CD4-positive, alpha-beta T cell treated with Interferon gamma for 1 hour (primary cell): Measurements from ENCODE around the gene RPS6KA1.
"Not testable (repeated sequence)": the region's sequence is repeated elsewhere in the genome, so short reads cannot be mapped to it uniquely, and the experiment has no call there.

Experiments
- DNase-seq: peaks from one replicate; pipeline ENCODE4 v3.0.0-alpha.2; 2020

Gene RPS6KA1

DNA sequence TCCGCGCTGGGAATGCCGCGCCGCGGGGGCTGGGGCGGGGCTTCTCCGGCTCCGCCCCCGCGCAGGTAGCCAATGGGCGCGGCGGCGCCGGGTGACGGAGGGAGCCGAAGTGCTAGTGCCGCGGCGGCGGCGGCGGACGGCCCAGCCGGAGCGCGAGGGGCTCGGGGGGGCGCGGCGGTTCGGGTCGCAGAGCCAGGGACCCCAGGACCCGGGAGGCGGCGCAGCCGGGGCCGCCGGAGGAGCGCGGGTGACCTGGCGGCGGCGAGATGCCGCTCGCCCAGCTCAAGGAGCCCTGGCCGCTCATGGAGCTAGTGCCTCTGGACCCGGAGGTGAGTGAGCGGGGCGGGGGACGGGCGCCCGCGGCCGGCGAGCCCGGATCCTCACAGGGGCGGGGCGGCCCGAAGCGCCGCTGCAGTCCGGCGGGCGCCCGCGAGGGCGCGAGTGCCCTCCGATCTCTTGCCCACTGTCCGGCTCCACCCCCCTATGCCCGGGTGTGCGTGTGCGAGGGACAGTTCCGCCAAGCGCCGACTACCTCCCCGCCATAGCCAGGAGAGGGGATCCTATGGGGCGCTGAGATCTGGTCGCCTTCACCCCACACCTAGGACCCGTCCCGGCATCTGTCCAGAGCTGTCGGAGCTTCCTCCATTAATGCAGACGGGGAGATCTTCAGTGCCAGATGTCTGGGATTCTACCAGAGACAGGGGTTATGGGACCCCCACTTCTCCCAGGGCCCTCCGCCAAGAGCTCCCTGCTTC, at the start of gene RPS6KA1:
Gene RPS6KA1 (plus strand): TSS at position 107 of the 755 bp plus-strand sequence. CDS start 160 bp downstream, at position 267.
- DNase-seq: peak; percentile 60

DNA sequence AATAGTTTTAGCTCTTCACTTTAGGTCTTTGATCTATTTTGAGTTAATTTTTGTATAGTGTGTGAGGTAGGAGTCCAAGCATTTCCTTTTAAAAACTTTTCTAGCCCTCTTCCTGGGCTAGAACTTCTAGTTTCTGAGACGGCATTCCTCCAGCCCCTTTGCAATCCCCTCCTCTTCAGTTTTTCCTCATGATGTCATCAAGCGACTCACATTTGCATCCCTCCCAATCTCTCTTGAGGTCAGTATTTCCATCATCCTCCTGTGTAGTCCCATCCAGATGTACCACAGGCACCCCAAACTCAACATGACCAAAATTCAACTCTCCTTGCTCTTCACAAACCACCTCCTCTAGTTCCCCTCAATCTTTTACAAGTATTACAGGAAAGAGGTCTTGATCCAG, 46.6 kb upstream of the RPS6KA1 start:
- no peak for DNase-seq

DNA sequence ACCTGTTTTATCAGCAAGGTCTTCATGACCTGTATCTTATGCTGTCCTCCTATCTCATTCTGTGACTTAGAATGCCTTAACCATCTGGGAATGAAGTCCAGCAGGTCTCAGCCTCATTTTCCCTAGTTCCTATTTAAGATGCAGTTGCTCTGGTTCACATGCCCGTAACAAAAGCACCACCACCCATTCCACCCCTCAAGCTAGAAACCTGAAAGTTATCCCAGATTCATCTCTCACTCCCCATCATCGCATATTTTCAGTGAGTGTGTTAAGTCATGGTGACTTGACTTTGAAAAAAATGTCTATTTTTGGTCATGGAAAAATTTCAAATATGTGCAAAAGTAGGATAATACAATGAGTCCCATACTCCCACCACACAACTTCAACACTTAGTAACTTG, 45.6 kb upstream of the RPS6KA1 start:
- DNase-seq: no peak

DNA sequence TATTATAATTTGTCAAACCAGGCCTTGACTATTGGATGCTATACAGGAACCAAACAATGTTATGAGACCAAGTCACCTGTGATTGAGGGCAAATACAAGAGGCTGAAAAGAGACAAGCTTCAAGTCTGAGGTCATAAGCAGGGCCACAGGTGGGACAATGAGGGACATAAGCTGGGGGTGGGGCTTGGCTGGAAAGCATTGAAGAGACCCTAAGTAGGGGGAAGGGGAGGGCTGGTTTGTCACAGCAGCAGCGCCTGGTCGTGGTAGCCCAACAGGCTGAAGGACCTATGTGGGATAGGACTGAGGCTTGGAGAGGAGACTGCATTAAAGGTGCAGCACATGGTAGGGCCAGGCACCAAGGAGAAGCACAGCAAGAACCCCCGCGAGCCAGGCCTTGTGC, 39.4 kb upstream of the RPS6KA1 start:
- DNase-seq: no peak

GRCh38 chr1:26493267-26493666, 36.3 kb upstream of the RPS6KA1 start:
- no peak for DNase-seq

- no peak for DNase-seq
Measured at GRCh38 chr1:26493938-26494337, 35.6 kb upstream of the RPS6KA1 start.

- DNase-seq: no peak
Measured at GRCh38 chr1:26496861-26497260, 32.7 kb upstream of the RPS6KA1 start.

DNA sequence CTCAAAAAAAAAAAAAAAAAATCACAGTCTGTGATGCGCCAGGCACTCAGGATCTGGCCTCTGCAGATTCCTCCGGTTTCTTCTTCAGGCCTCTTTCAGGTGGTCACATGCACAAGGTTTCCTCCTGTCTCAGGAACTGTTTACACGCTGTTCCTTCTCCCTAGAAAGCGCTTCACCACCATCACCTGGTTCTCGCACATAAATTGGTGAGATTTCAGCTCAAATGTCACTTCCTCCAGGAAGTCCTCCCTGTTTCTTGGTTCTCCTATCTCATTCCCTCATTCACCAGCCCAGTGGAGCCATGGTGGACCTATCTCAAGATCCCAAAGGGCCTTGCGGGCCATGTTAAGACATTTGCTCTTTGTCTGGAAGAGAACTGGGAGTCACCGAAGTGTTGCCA, 30.7 kb upstream of the RPS6KA1 start:
- no peak for DNase-seq

GRCh38 chr1:26500488-26501175, 28.9 kb upstream of the RPS6KA1 start:
- peak; percentile 83 for DNase-seq

DNA sequence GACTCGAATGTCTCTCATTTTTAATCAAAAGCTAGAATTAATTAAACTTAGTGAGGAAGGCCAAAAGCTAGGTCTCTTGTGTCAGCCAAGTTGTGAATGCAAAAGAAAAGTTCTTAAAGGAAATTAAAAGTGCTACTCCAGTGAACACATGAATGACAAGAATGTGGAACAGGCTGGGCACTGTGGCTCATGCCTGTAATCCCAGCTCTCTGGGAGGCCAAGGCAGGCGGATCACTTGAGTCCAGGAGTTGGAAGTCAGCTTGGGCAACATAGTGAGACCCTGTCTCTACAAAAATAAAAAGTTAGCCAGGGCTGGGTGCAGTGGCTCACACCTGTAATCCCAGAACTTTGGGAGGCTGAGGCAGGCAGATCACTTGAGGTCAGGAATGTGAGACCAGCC, 18.9 kb upstream of the RPS6KA1 start:
- not testable (repeated sequence) for DNase-seq

DNA sequence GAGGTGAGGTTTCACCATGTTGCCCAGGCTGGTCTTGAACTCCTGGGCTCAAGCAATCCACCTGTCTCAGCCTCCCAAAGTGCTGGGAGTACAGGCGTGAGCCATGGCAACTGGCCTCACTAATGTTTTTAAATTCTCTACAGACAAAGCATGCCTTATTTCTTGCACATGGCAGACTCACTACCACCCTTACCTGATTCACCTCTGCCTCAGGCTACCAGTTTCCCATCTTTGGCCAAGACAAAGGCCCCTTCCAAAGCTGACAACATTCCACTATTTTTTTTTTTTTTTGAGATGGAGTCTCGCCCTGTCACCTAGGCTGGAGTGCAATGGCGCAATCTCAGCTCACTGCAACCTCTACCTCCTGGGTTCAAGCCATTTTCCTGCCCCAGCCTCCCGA, 13.7 kb upstream of the RPS6KA1 start:
- not testable (repeated sequence) for DNase-seq

DNA sequence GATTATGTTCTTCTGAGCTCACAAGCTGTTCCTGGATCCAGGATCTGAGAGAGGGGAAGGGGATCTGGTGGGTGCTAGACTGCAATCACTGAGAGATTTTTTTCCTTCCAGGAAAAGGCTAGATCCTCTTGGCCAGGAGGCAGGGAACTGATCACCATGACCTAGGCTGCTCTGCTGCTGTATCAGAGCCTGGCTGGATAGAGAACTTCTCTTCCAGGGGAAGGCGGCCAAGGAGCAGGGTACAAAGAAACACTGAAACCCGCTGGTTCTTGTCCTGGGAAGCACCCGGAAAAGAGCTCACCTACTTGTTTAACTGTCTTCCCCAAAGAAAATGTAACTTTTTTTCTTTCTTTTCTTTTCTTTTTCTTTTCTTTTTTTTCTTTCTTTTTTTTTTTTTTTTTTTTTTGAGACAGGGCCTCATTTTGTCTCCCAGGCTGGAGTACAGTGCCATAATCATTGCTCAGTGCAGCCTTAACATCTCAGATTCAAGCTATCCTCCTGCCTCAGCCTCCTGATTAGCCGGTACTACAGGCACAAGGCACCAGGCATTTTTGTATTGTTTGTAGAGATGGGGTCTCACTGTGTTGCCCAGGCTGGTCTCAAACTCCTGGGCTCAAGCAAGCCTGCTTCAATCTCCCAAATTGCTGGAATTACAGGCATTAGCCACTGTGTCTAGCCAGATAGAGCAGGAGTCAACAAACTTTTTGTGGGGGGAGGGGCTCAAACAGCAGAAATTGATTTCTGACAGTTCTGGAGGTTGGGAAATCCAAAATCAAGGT, 12.4 kb upstream of the RPS6KA1 start:
- no peak for DNase-seq

- DNase-seq: no peak
Measured at GRCh38 chr1:26517766-26518049, 11.9 kb upstream of the RPS6KA1 start.

- DNase-seq: no peak
Measured at GRCh38 chr1:26518355-26518754, 11.2 kb upstream of the RPS6KA1 start.

GRCh38 chr1:26520339-26520738, 9.2 kb upstream of the RPS6KA1 start:
- DNase-seq: no peak

DNA sequence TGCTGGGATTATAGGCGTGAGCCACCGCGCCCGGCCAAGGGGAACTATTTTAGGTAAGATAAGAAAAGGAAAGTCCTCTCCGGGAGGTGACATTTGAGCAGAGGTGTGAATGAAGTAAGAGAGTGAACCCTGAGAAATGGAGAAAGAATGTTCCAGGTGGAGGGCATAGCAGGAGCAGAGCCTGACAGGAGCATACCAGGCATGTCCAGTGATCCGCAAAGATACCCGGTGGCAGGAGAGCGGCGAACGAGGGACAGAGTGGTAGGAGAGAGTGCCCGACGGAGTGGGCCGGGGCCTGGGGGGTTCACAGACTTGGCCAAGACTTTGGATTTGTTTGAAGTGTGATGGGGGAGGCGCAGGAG, 7.9 kb upstream of the RPS6KA1 start:
- no peak for DNase-seq

DNA sequence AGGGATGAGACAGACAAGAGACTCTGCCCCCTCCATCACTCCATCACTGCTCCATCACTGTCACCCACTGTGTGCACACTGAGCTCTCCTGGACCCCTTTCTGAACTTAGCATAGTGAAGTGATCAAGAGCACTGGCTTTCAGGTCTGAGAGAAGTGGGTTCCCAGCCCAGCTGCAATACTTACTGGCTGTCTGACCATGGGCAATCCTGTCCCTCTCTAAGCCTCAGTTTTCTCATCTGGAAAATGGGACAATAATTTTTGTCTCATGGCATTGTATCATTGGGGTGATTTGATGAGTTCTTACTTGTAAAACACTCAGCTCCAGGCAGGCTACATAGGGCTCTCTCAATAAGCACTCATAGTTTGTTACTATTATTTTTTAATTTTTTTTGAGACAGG, 7.5 kb upstream of the RPS6KA1 start:
- DNase-seq: no peak

- DNase-seq: no peak
Measured at GRCh38 chr1:26524181-26524580, 5.4 kb upstream of the RPS6KA1 start.

DNA sequence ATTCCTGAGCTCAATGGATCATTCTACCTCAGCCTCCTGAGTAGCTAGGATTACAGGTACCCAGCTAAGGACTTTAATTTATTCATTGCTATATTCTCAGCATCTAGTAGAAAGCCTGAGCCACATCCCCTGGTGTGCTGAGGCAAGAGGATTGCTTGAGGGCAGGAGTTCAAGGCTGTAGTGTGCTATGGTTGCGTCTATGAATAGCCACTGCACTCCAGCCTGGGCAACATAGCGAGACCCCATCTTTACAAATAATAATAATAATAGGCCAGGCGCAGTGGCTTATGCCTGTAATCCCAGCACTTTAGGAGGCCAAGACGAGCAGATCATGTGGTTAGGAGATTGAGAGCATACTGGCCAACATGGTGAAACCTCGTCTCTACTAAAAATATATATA, 3.3 kb upstream of the RPS6KA1 start:
- DNase-seq: no peak

DNA sequence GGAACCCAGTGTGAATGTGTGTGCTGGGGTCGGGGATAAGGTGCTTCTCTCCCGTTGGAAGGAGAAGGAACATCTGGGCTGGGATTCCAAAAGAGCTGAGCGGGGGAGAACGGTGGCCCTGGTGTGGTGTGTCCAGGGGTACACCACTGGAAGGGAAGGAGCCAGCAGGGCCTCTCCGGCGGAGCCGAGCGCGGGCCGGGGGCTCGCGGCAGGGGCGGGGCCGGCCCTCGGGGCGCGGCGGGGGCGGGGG, 231 bp upstream of the RPS6KA1 start:
- DNase-seq: no peak

- no peak for DNase-seq
Measured at GRCh38 chr1:26530410-26530894, 891 bp downstream of the RPS6KA1 start.

DNA sequence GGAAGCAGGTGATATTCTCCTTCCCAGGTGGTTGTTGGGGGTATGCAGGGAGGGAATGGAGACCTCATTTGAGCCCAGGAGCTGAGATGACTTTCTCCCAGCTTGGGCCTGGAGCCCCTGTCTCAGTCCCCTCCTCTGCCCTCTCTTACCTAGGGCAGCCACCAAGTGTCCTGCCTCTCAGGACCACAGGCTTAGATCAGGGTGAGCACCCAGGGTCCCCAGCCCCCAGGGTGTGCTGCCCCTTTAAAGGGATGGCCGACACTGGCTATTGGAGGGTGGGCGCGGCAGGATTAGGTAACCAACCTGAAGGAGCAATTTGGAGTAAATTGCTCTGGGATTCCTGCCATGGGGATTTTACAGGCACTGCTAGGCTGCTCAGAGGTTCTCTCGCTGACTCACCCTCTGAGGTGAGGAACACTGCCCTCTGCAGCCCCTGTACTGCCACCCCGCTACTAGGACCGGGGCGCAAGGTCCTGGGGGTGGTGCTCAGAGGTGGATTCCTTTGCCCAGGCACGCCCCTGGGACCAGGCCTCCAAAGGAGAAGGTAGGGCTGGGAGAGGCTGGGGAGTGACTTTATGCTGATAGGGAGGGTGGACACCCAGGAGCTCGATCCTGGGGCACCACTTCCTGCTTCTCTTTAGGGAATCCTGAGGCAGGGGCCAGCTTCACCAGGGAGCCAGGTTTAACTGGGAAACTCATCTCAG, 1.5 kb downstream of the RPS6KA1 start:
- peak; percentile 11 for DNase-seq

- no peak for DNase-seq
Measured at GRCh38 chr1:26531651-26532131, 2.1 kb downstream of the RPS6KA1 start.
